Activated naive CD4-positive, alpha-beta T cell treated with anti-CD3 and anti-CD28 coated beads, Interleukin-2, amount 50 U/mL, for 16 hours (primary cell): ENCODE measurements around the gene PMP22.
"Not testable (repeated sequence)": the region's sequence is repeated elsewhere in the genome, so short reads cannot be mapped to it uniquely, and the experiment has no call there.

Experiments used
- DNase-seq: peaks from one replicate; pipeline ENCODE4 v3.0.0-alpha.2; 2020

Gene PMP22

GRCh38 chr17:15250135-15250860, 14.8 kb downstream of the PMP22 start:
- DNase-seq = no peak

- no peak for DNase-seq
Measured at GRCh38 chr17:15249487-15249886, 15.6 kb downstream of the PMP22 start.

- no peak for DNase-seq
Measured at GRCh38 chr17:15247891-15248529, 17.1 kb downstream of the PMP22 start.

- DNase-seq = no peak
Measured at GRCh38 chr17:15245054-15245453, 20.1 kb downstream of the PMP22 start.

- no peak for DNase-seq
Measured at GRCh38 chr17:15240644-15241043, 24.5 kb downstream of the PMP22 start.

- DNase-seq = no peak
Measured at GRCh38 chr17:15239491-15239890, 25.6 kb downstream of the PMP22 start.

GRCh38 chr17:15238676-15239422, 26.3 kb downstream of the PMP22 start:
- DNase-seq = no peak

GRCh38 chr17:15238057-15238456, 27.1 kb downstream of the PMP22 start:
- no peak for DNase-seq

- no peak for DNase-seq
Measured at GRCh38 chr17:15237106-15237425, 28.1 kb downstream of the PMP22 start.

GRCh38 chr17:15236281-15237105, 28.6 kb downstream of the PMP22 start:
- no peak for DNase-seq

GRCh38 chr17:15233971-15234370, 31.2 kb downstream of the PMP22 start:
- no peak for DNase-seq

- no peak for DNase-seq
Measured at GRCh38 chr17:15233022-15233805, 31.9 kb downstream of the PMP22 start.

- no peak for DNase-seq
Measured at GRCh38 chr17:15232517-15232915, 32.6 kb downstream of the PMP22 start.

GRCh38 chr17:15231851-15232516, 33.1 kb downstream of the PMP22 start:
- no peak for DNase-seq

GRCh38 chr17:15230866-15231265, 34.3 kb downstream of the PMP22 start:
- no peak for DNase-seq

GRCh38 chr17:15221827-15222226, 43.3 kb downstream of the PMP22 start:
- DNase-seq = not testable (repeated sequence)

GRCh38 chr17:15220785-15221184, 44.3 kb downstream of the PMP22 start:
- DNase-seq = no peak

- no peak for DNase-seq
Measured at GRCh38 chr17:15216481-15216880, 48.6 kb downstream of the PMP22 start.

- DNase-seq = no peak
Measured at GRCh38 chr17:15213381-15214087, 51.6 kb downstream of the PMP22 start.

GRCh38 chr17:15210247-15210646, 54.9 kb downstream of the PMP22 start:
- no peak for DNase-seq

GRCh38 chr17:15203062-15203461, 62.1 kb downstream of the PMP22 start:
- not testable (repeated sequence) for DNase-seq
